Duodenal mucosa (tissue), 2 donors: ENCODE results near the gene ACP1.

Source experiments
- H3K27ac ChIP-seq: one replicate; pipeline ENCODE4 v1.7.0; 2013; ENCODE audit warnings: low read depth, low read length
- H3K27me3 ChIP-seq, 2 donors: one replicate each; pipeline ENCODE4 v1.7.0; 2013; ENCODE audit warnings: low read length in 2 of 2, control low read depth in 1 of 2; ENCODE audit not compliant: insufficient read depth in 2 of 2, control insufficient read depth in 1 of 2
- H3K36me3 ChIP-seq, 2 donors: one replicate each; pipeline ENCODE4 v1.7.0; 2013; ENCODE audit warnings: low read length in 2 of 2, control low read depth in 1 of 2; ENCODE audit not compliant: insufficient read depth in 2 of 2, control insufficient read depth in 1 of 2
- H3K4me1 ChIP-seq, 2 donors: one replicate each; pipeline ENCODE4 v1.7.0; 2013; ENCODE audit warnings: low read length in 2 of 2, control low read depth in 1 of 2; ENCODE audit not compliant: insufficient read depth in 2 of 2, control insufficient read depth in 1 of 2
- H3K4me3 ChIP-seq, 2 donors: one replicate each; pipeline ENCODE4 v1.7.0; 2013; ENCODE audit warnings: low read length in 2 of 2, low read depth in 1 of 2
- H3K9ac ChIP-seq, 2 donors: one replicate each; pipeline ENCODE4 v1.7.0; 2013; ENCODE audit warnings: low read length in 2 of 2, low read depth in 1 of 2
- H3K9me3 ChIP-seq, 2 donors: one replicate each; pipeline ENCODE4 v1.7.0; 2013; ENCODE audit warnings: low read length in 2 of 2, control low read depth in 1 of 2; ENCODE audit not compliant: control insufficient read depth in 1 of 2

ACP1 gene

GRCh38 chr2:320561-320960 lies 55.8 kb downstream of the ACP1 start:
- H3K27me3 ChIP-seq, result no peaks in the 10 kb centered on the region
- no peaks in the 10 kb centered on the region for H3K4me1 ChIP-seq
- no peak overlapping the region for H3K4me3 ChIP-seq
- no peak overlapping the region for H3K27ac ChIP-seq
- no peak overlapping the region for H3K9ac ChIP-seq
- H3K9me3 ChIP-seq, result peaks cover 0 to 4% of the 10 kb centered on the region in 2 donors
- H3K36me3 ChIP-seq, result no peaks in the 10 kb centered on the region

GRCh38 chr2:322326-322725 lies 57.6 kb downstream of the ACP1 start:
- Histone ChIP-seq H3K9ac (no peak overlapping the region), H3K27me3 (no peaks in the 10 kb centered on the region), H3K4me3 (no peak overlapping the region), H3K9me3 (peaks cover 0 to 4% of the 10 kb centered on the region in 2 donors), H3K27ac (no peak overlapping the region), H3K4me1 (no peaks in the 10 kb centered on the region), H3K36me3 (no peaks in the 10 kb centered on the region)

GRCh38 chr2:323035-323434 lies 58.3 kb downstream of the ACP1 start:
- Histone ChIP-seq H3K36me3 (no peaks in the 10 kb centered on the region), H3K27ac (no peak overlapping the region), H3K9me3 (peaks cover 0 to 4% of the 10 kb centered on the region in 2 donors), H3K4me3 (no peak overlapping the region), H3K27me3 (no peaks in the 10 kb centered on the region), H3K4me1 (no peaks in the 10 kb centered on the region), H3K9ac (no peak overlapping the region)
